HG02943 (cell line): Measurements from ENCODE around the gene MSH4.
"Not testable (repeated sequence)": the region's sequence is repeated elsewhere in the genome, so short reads cannot be mapped to it uniquely, and the experiment has no call there.

Experiments used
- ATAC-seq: cut with Tn5 transposase; IDR thresholded peaks from one replicate; pipeline ENCODE4 v1.9.1; 2021; ENCODE audit warnings: mild to moderate bottlenecking, low read depth, moderate library complexity; ENCODE audit not compliant: unreplicated experiment

The MSH4 gene

DNA sequence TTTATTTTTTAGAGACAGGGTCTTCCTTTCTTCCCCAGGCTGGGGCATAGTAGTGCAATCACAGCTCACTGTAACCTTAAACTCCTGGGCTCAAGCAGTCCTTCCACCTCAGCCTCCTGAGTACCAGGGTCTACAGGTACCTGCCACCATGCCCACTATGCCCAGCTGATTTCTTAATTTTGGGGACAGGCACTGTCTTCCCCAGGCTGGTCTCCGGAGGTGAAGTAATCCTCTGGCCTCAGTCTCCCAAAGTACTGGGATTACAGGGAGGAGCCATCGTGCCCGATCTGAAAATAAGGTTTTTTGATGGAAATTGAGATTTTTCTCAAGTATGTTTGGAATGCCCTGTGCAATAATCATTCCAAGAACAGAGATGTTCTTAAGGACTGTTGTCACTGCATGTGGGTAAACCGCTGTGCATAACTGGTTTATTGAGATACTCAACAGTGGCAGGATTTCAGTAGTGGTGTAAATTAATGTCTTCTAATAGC, 934 bp upstream of the MSH4 start:
- ATAC-seq = no peak

DNA sequence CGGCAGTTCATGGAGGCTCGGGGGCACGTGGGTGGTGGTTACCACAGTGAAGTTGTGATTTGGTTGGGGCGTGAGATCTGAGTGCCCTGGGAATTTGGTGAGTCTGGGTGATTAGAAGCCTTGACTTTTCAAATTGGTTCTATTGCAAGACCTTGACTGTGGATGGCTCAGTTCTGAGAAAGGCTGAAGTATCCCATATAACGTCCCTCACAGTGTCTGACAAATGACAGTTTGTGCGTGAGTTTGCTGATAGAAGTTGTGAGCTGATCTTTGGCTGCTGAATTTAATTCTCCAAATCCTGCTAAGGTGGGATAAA, 549 bp downstream of the MSH4 start:
- no peak for ATAC-seq

DNA sequence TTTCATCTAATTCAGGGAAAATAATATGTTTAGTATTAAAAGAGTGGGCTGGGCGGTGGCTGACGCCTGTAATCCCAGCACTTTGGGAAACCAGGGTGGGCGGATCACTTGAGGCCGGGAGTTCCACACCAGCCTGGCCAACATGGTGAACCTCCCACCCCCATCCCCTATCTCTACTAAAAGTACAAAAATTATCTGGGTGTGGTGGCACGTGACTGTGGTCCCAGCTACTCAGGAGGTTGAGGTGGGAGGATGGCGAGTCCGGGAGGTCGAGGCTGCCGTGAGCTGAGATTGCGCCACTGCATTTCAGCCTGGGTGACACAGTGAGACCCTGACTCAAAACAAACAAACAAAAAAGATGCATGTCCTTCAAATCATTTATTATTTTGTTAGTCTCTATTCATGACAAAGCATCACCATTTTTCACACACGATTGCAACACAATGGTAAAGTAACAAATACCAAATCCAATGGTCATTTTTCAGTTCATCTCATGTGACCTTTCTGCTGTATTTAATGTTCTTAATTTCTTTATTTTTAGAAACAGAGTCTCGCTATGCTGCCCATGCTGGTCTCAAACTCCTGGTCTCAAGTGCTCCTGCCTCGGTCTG, 1.0 kb downstream of the MSH4 start:
- ATAC-seq = no peak

DNA sequence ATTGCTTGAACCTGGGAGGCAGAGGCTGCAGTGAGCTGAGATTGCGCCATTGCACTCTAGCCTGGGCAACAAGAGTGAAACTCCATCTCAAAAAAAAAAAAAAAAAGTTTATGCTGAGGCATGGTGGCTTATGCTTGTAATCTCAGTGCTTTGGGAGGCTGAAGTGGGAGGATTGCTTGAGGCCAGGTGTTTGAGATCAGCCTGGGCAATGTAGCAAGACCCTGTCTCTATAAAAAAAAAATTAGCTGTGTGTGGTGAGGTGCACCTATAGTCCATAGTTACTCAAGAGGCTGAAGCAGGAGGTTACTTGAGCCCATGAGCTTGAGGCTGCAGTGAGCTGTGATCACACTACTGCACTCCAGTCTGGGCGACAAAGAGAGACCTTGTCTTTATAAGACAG, 4.8 kb downstream of the MSH4 start:
- ATAC-seq = not testable (repeated sequence)

DNA sequence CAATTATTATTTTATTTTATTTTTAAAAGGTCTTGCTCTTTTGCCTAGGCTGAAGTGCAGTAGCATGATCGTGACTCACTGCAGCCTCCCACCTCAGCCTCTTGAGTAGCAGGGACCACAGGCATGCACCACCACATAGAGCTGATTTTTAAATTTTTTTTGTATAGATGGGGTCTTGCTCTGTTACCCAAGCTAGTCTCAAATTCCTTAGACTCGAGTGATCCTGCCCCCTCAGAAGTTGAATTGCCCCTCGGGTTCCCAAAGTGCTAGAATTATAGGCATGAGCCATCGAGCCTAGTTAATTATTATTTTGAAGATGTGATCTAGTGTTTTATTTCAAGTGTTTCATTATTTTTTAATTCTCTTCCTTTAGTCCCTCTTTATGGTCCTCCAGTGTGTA, 12.2 kb downstream of the MSH4 start:
- no peak for ATAC-seq

DNA sequence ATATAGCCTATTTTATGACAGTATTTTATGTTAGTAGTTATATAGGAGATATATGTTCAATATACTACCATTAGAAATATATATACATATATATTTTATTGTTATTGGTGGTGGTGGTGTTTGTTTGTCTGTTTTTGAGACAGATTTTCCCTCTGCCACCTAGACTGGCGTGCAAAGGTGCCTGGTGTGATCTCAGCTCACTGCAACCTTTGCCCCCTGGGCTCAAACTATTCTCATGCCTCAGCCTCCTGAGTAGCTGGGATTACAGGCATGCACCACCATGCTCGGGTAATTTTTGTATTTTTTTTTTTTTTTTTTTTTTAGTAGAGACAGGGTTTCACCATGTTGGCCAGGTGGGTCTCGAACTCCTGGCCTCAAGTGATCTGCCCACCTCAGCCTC, 13.4 kb downstream of the MSH4 start:
- not testable (repeated sequence) for ATAC-seq

DNA sequence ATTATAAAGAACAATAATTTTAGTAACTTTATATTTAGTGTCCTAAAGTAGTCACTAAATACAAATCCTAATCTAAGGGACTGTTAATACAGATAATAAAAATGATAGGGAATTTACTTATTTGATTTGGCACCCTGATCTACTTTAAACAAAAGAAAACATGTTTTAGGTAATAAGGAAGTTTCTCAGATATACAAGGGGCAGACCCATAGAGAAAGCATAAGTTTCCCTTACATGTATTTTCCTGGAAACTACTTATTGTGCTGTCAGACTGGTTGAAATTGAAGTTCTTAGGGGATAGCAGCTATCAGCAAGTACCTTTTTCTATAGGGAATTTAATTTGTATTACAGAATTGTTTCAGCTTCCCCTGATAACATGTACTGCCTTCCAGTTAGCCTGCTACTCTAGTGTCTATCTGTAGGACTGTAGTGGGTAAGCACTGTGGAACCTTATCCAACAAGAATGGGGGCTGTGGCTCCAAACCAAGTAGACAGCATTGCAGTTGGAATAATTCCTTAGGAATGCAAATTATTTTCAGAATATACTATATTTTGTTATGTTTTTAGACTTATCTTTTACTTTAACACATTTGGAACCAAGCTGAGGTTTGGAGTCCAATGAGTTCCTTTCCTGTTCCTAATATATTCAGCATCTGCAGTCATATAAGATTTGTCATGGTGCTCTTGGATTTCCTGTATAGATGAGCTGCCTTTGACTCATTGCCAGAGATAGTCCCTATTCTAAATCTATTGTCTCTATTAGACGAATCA, 14.7 kb downstream of the MSH4 start:
- no peak for ATAC-seq

DNA sequence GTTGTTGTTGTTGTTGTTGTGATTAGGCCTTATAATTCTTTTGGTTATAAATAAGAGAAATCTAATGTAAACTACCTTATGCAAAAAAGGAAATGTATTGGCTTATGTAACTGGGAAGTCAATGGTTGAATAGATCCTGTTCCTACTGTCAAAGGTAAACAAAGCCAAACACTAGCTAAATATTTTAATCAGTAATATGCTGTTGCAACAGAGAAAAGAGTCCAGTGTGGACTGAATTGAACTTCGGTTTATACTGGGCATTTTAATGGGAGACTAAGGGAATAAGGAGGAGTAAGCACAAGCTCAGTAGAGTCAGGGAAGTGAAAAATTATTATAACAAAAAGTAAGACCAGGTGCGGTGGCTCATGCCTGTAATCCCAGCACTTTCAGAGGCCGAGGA, 15.4 kb downstream of the MSH4 start:
- ATAC-seq = no peak

DNA sequence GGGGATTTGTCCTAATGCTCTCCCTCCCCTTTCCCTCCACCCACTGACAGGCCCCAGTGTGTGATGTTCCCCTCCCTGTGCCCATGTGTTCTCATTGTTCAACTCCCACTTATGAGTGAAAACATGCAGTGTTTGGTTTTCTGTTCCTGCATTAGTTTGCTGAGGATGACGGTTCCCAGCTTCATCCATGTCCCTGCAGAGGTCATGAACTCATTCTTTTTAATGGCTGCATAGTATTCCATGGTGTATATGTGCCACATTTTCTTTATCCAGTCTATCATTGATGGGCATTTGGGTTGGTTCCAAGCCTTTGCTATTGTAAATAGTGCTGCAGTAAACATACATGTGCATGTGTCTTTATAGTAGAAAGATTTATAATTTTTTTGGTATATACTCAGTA, 26.9 kb downstream of the MSH4 start:
- ATAC-seq = not testable (repeated sequence)

DNA sequence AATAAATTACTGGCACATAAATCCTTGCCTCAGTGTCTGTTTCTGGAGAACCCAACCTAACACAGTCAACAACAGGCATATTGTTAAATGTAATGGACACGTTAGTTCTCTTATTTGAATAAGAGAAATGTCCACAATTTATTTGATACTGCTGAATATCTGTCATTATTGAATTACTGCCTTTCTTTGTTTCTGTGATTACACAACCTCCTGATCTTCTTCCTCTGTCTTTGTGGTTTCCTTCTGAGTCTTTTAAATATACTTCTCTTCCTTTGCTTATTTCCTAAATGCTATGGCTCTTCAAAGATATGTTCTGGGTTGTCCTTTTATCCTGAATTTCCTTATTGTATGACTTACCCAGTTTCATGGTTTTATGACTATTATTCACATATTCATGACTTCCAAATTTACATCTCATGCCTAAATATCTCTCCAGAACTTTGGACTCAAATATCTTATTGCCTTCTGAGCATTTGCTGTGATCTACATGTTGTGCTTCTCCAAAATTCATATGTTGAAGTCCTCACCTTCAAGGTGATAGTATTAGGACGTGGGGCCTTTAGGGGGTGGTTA, 39.9 kb downstream of the MSH4 start:
- no peak for ATAC-seq

DNA sequence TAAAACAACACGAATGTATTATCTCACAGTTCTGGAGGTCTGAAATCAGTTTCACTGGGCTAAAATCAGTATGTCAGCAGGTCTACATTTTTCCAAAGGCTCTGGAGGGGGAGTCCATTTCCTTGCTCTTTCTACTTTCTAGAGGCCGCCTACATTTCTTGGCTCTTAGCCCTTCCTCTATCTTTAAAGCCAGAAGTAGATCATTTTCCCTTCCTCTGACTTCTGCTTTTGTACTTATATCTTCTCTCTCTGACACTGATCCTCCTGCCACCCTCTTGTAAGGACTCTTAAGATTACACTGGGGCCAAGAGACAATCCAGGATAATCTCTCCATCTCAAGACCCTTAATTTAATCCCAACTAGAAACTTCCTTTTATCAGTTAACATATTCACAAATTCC, 41.4 kb downstream of the MSH4 start:
- ATAC-seq = no peak

DNA sequence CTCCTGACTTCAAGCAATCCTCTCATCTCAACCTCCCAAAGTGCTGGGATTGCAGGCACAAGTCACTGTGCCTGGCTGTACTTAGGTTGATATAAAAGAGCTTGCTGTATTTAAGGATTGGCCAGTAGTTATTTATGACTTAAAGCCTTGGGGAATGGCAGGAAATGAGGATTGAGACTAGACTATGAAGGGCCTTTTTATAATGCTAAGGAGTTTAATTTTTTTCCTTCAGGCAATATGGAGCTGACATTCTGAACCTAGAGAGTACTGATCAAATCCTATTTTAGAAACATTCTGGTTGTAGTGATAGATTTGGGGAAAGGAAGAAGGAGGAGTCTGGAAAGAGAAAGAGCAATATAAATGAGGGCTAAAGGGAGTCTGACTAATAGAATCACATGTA, 44.7 kb downstream of the MSH4 start:
- ATAC-seq = no peak

DNA sequence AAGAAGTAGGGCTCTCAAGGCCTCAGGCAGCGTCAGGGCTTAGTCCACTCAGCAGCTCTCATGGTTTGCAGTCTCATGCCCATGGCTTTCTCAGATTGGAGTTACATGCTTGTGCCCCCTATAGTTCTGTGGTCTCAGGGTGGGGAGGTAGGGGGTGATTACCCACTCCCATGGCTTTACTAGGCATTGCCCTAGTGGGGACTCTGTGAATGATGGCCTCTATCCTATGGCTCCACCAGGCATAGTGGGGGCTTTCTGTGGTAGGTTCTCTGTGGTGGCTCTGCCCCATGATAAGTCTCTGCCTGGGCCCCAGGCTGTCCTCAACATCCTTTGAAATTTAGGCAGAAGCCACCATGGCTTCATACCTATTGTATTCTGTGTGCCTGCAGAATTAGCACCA, 48.9 kb downstream of the MSH4 start:
- ATAC-seq = no peak

DNA sequence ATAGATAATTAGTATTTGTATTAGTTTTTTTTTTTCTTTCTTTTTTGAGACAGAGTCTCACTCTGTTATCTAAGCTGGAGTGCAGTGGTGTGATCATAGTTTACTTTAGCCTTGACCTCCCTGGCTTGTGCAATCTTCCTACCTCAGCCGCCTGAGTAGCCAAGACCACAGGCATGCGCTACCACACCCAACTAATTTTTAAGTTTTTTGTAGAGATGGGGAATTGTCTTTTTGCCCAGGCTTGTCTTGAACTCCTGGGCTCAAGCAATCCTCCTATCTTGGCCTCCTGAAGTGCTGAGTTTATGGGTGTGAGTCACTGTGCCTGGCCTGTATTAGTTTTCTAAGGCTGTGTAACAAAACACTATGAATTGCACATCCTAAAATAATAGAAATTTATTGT, 58.3 kb downstream of the MSH4 start:
- ATAC-seq = no peak

DNA sequence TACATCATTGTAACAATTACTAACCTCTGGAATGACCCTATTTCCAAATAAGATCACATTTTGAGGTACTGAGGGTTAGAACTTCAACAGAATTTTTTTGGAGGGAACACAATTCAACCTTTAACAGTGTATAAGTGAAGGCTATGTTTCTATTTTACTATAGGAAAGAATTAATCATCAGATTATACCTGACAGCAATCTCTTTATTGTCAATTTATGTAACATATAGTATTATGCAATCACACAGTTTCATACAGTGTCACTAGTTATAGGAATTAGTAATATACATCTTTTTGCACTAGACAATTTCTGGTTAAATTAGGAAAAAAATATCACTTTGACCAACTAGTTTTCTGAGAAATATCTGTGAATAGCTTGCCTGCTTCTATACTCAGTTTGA, 59.1 kb downstream of the MSH4 start:
- ATAC-seq = no peak

DNA sequence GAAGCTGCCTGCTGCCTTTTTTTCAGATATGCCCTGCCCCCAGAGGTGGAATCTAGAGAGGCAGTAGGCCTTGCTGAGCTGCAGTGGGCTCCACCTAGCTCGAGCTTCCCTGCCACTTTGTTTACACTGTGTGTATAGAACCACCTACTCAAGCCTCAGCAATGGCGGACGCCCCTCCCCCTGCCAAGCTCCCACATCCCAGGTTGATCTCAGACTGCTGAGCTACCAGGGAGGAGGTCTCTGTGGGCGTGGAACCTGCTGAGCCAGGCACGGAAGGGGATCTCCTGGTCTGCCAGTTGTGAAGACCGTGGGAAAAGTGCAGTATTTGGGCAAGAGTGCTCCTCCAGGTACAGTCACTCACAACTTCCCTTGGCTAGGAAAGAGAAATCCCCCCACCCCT, 65.1 kb downstream of the MSH4 start:
- no peak for ATAC-seq

DNA sequence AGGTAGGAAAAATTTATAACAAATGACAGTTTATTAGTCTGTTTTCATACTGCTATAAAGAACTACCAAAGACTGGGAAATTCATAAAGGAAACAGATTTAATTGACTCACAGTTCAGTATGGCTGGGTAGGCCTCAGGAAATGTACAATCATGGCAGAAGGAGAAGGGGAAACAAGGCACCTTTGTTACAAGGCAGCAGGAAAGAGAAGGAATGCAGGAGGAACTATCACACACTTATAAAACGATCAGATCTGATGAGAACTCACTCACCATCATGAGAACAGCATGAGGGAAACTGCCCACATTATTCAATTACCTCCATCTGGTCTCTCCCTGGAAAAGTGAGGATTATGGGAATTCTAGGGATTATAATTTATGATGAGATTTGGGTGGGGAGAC, 74.3 kb downstream of the MSH4 start:
- no peak for ATAC-seq

DNA sequence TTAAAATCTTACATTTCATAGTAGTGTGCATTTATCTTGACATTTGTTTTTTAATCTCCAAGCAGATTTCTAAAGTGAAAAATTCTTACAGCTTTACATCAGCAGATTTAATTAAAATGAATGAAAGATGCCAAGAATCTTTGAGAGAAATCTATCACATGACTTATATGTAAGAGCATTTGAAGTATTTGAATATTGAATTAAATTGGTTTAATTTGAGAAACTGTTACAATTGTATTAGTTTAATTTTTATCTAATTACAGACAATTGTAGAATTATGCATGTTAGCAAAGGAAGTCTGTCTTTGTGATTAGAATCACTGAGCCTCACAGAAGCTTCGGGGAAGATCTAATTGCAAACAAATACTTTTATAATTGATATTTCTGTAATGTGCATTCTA, 83.3 kb downstream of the MSH4 start:
- no peak for ATAC-seq

DNA sequence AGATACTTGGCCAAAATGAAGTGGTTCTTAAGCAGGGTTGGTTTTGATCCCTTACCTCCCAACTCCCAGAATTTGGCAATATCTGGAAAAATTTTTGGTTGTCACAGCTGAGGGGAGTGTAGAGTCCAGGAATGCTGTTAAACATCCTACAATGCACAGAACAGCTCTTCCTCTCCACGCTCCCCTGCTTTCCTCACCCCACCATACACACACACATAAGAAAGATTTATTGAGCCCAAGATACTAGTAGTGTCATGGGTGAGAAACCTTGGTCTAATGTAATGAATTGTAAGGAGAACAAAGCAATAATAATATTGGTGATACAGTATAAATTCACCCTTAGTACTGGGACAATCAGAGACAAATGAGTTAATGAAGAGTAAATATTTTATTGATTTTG, 87.8 kb downstream of the MSH4 start:
- ATAC-seq = no peak

DNA sequence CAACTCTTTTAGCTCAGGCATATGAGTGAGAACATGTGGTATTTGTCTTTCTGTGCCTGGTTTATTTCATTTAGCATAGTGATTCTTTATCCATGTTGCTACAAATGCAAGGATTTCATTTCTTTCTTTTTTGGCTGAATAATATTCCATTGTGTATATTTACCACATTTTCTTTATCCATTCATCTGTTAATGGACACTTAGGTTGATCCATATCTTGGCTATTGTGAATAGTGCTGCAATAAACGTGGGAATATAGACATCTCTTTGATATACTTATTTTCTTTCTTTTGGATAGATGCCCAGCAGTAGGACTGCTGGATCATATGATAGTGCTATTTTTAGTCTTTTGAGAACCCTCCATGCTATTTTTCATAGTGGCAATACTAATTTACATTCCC, 104.7 kb downstream of the MSH4 start:
- no peak for ATAC-seq

DNA sequence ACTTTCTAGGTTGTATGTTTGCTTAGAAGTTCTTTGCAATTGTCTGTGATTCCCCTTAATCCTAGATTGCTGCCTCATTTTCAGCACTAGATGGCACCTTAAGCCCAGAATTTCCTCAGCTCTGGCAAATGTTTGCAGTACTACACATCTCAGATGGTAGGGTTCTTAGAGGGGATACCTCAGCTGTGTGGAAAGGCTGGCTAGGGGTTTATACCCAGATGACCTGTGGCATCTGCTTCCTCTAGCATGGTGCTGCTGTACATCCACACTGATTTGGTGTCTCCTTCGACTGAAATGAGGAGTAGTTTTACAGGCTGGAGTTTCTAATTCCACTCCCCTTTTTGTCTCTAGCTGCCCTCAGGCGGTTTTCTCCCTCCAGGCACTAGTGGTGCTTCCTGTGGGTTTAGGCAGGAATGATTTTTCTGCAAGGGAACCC, 112.1 kb downstream of the MSH4 start:
- no peak for ATAC-seq

DNA sequence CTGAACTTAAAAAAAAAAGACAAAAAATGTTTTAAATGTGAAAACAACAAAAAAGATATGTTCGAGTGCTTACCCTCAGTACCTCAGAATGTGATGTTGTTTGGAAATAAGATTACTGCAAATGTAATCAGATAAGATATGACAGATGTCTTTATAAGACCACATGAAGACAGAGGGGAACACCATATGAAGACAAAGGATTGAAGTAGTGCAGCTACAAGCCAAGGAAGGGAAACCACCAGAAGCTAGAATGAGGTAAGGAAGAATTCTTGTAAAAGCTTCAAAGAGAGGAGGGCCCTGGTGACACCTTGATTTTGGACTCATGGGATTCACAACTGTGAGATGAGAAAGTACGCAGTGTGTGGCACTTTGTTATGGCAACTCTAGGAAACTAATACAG, 120.2 kb downstream of the MSH4 start:
- no peak for ATAC-seq
